GM19463 (cell line): ENCODE data around the gene PER3.

Experiments used
- ATAC-seq: cut with Tn5 transposase; IDR thresholded peaks from one replicate; pipeline ENCODE4 v1.9.1; 2021; ENCODE audit warnings: mild to moderate bottlenecking, moderate library complexity; ENCODE audit not compliant: unreplicated experiment

Gene PER3

DNA sequence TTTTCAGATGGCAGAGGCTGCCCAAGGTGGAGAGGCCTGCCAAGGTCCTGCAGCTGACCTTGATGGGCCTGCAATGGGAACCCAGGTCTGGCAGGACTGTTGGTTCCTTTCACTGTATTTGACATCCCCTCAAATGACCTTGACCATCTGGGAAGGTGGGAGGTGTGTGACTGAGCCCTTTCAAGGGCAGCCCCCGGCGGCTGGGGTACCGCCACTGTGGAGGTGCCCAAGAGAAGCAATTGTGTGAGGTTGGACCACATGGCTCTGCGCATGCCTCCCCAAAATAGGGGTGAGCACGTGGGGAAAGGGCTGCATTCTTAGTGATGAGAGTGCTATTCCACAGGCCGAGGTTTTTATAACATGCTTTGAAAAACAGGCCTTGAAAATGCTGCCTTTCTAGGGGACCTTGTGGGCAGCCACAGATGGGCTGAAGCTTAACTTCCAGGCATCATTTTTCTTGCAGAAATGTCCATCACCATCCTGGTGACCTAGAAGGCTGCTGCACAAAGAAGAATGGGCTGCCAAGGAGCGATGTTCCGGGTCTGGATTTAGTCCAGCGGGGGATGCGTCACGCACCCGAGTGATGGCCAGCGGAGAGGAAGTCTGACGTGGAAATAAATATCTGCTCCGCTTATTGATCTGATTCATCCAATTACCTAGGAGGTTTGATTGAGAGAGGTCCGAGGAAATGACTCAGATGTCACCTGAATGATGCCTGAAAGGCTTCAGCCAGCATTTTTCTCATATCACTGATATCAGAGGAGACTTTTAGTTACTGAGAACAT, 85.2 kb downstream of the PER3 start:
- ATAC-seq = no peak

DNA sequence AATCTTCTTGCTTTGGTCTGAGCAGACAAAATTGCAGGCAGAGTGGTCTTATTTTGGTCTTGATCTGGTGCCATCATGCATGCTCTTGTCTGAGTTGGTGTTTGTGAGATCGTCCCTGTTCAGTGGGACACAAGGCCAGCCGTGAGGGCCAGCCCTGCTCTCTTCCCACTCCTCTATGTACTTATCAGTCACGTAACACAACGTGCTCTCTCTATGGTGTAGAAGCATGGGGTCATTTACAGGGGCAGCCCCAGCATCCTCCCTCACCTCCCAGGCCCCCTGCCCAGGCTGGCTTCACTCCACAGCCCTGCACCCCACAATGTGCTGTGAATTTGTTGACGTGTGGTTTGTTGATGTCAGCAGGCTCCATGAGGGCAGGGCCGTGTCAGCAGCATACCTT, 87.0 kb downstream of the PER3 start:
- ATAC-seq = no peak

DNA sequence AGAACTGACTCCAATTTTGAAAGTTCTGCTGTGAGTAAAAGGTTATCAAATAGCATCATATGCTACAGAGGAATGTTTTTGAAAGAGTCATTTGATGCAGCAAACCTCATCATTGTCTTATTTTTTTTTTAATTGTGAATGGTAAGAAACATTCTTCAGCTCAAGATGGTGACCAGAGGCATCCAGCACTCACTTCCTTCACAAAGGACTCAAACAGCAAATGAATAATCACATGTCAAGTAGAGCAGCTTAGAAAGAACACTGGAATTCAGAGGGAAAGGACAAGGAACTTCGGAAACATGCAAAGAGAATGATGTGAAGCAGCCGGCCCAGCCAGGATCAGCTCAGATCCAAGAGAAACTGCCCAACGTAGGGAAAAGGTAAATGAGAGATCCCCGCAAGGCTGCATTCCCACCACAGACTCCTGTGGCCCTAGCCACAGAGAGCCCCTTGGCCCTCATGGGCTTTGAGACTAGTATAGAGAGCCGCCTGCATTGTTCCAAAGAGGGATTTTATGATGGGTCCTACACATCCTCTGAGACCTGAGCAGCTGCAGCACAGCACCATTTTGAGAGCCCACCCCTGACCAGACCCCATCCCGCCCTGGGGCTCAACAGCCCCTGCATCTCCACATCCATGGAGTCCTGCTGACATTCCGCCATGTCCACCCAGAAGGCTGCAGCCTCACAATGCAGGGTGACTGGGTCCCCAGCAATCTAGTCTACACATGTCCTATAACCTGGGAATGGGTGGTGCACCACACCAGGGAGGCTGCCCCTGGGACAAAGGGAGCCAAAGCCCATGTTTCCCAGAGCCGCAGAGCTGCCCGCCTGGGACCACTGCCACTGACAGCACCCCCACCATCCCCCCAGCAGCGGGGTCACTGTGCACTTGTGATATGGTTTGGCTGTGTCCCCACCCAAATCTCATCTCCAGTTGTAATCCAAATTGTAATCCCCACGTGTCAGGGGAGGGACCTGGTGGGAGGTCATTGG, 90.0 kb downstream of the PER3 start:
- no peak for ATAC-seq

DNA sequence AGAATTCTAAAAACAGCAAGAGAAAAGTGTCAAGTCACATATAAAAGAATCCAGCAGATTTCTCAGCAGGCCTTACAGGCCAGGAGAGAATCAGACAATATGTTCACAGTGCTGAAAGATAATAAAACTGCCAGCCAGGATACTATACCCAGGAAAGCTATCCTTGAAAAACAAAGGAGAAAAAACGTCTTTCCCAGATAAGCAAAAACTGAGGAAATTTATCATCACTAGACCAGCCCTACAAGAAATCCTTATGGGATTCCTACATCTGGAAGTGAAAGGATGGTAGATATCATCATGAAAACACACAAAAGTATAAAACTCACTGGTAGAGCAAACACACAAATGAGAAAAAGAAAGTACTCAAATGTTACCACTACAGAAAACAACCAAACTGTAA, 93.9 kb downstream of the PER3 start:
- ATAC-seq = no peak

DNA sequence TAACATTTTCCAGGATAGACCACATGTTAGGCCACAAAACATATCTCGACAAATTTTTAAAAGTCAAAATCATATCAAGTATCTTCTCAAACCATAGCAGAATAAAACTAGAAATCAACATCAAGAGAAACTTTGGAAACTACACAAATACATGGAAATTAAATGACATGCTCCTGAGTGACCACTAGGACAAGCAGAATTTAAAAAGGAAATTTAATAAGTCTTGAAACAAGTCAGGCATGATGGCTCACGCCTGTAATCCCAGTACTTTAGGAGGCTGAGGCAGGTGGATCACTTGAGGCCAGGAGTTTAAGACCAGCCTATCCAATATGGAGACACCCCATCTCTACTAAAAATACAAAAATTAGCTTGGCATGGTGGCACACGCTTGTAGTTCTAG, 95.1 kb downstream of the PER3 start:
- ATAC-seq = no peak

DNA sequence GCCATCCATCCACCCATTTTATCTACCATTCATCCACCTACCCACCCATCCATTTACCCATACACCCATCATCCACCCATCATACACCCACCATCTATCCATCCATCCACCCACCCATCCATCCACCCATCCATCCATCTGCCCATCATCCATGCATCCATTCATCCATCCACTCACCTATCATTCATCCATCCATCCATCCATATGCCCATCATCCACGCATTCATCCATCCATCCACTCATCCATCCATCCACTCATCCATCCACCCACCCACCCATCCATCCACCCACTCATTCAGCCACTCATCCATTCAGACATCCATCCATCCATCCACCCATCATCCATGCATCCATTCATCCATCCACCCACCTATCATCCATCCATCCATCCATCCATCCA, 100.7 kb downstream of the PER3 start:
- no peak for ATAC-seq

DNA sequence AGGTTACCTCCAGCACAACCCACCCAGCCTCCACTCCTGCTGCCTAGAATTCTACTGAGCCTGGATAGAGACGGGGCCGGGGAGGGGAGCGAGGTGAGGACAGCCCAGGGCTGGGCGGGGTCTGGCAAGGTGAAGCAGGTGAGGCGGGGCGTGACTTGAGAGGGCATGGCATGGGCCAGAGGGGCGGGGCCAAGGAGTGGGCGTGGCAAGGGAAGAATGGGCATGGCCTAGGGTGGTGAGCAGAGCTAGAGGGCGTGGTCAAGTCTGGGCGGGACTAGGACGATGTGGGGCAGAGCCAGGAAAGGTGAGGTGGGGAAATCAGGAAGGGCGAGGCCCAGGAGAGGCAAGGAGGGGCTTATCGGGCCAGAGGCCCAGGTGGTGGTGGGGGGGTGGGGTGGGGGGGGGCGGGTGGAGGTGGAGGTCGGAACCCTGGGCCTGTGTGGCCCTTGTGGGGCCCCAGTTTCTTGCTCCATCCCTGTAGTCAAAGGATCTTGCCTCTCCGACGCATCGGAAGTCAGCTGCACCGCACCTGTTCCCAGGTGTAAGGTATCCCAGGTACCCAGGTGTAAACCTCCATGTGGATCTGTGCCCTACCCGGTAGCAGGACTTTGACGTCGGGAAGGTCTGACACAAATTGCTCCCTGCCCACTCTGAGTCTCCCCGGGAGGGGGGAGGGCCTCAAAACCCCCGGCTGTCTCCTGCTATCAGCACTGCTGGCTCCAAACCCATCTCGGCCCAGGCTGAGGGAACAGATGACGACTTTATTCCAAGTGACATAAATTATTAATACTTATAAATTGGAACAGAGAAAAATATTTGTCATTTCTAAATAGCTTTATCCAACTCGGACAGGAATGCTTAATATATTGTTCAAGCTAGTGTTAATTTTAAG, 101.7 kb downstream of the PER3 start:
- ATAC-seq = no peak

DNA sequence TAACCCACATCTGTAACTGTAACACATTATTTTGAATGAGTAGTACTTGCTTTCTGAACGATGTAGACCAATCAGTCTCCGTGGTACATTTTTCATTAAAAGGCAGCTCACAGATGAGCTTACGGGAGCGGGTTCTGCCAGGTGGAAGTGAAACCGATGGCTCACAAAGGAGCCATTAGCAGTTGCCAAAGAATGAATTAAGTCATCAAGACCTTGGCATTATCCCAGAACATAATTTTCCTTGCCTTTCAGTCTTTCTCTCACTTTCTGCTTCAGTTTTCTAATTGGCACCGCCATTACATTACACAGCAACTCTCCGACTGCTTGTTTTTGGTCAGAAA, 102.3 kb downstream of the PER3 start:
- ATAC-seq = no peak

DNA sequence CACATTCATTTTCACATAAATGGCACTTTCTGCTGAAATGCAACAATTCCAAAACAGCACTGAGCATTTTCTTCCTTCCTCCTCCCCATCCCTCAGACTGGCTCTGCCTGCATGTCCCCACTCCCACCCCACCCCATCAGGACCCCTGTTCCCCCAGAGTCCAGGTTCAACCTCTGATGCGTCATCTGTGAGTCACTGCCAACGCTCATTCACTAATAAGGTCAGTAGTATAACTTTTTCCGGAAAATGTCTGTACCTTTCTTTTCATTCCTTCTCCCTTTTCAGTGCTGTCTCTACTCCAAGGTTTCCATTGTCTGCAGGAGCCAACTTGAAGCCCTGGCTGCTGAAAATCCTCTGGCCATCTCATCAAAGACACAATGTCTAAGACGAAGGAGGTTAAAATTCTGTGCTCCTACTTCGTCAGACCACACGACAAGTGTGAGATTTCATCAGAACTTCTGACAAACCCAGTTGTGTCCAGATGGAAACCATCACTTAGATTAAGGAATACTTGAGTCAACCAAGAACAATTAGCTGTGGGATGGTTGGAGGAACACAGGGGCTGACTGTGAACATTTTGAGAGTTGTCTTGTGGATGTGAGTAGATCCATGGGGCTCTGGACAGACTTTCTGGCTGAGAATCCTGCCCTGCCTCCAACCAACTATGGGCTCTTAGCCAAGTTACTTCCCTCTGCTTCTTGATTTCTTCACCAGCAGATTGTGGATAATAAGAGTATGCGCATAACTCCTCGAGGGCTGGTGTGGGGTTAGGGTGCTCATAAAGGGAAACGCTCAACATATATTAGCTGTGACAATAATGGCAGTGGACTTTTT, 104.4 kb downstream of the PER3 start:
- ATAC-seq = no peak

DNA sequence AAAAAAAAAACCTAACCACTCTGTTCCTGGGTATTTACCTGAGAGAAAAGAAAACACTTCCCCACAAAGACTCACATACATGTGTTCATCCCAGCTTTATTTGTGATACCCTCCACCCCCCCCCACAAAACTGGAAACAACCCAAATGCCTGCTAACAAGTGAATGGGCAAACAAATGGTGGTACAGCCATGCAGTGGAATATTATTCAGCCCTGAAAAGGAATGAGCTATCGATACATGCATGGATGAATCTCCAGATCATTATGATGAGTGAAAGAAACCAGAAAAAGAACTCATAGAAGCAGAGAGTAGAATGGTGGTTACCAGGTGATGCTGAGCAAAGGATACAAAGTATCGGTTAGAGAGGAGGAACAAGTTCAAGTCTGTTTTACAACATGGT, 106.8 kb downstream of the PER3 start:
- no peak for ATAC-seq

DNA sequence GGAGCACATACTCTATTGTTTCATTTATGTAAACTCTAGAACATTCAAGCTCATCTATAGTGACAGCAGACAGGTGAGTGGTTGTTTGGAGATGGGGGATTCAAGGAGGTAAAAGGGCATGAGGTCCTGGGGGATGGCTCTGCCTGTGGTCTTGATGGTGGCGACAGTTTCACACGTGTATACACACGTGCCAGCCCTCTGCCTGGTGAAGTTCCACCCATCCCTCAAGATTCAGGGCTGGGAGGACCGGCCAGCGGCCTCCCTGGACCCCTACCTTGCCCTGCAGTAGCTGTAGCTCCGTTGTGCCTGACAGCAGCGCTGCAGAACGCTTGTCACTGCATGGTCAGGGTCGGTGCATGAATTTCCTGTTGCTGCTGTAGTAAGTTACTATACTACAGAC, 107.7 kb downstream of the PER3 start:
- ATAC-seq = no peak

DNA sequence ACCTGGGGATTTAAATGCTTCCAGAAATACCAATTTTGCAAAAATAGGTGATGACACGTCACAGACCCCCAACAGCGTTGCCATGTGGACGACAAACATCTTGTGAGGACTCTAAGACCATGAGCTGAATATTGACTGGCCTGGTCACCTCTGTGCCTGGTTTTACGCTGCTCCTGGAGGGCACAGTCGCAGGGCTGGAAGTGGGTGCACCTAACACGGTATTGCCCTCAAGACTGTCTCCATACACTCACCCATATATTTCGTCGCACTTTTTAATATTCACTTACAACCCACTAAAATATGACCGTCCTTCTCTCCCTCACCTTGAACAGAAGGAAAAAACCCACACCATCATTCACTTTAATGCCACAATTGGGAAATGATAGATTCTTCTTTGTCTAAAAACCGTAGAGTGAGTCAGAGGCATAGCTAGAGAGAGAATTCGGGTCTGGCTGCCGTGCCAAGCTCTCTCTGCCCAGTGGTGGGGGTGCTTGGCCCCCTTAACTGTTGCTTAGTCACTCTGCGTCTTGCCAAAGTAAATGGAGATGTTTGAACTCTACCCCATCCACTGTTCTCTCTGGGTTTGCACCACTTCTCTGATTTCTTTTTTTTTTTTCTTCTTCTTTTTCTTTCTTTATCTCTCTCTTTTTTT, 109.6 kb downstream of the PER3 start:
- ATAC-seq = no peak
